Thymus (tissue), 14 donors: Measurements from ENCODE around the gene PARM1. TPM values are rescaled to one million over a fixed set of nuclear protein-coding genes. Genes with fewer than 3 reads are reported as not detected.

Experiments used
- DNase-seq, 9 donors: peaks; one replicate each; pipeline ENCODE4 v3.0.0-alpha.2; 2013; ENCODE audit warnings: low spot score in 9 of 9, low read depth in 6 of 9, missing footprints in 1 of 9
- H3K27ac ChIP-seq, 2 donors: one replicate each; pipeline ENCODE4 v1.5.1; 2013; ENCODE audit warnings: control low read depth in 1 of 2, low read depth in 1 of 2, low read length in 1 of 2, mild to moderate bottlenecking in 1 of 2, moderate library complexity in 1 of 2
- H3K27me3 ChIP-seq, 2 donors: one replicate each; pipeline ENCODE4 v1.5.1; 2013; ENCODE audit warnings: low read length in 1 of 2; ENCODE audit not compliant: control insufficient read depth in 2 of 2, insufficient read depth in 1 of 2
- H3K36me3 ChIP-seq, 2 donors: one replicate each; pipeline ENCODE4 v1.5.1; 2013; ENCODE audit warnings: low read length in 1 of 2, mild to moderate bottlenecking in 1 of 2, moderate library complexity in 1 of 2; ENCODE audit not compliant: control insufficient read depth in 2 of 2, insufficient read depth in 2 of 2
- H3K4me1 ChIP-seq, 2 donors: one replicate each; pipeline ENCODE4 v1.5.1; 2013; ENCODE audit warnings: low read length in 2 of 2; ENCODE audit not compliant: control insufficient read depth in 2 of 2, insufficient read depth in 2 of 2
- H3K4me3 ChIP-seq, 2 donors: one replicate each; pipeline ENCODE4 v1.5.1; 2013; ENCODE audit warnings: low read length in 2 of 2, control low read depth in 1 of 2, mild to moderate bottlenecking in 1 of 2
- H3K9me3 ChIP-seq, 2 donors: one replicate each; pipeline ENCODE4 v1.5.1; 2013; ENCODE audit warnings: low read length in 1 of 2, mild to moderate bottlenecking in 1 of 2; ENCODE audit not compliant: control insufficient read depth in 2 of 2, insufficient read depth in 1 of 2
- WGBS: extraction: QIAGEN DNeasy Blood & Tissue Kit; methylation state at CpG from one replicate; pipeline ENCODE4 v1.1.7; 2013; 5-methylcytosine and 5-hydroxymethylcytosine counted together
- long read RNA-seq, 10 donors: transcript quantifications; one replicate each; lab custom pipeline, GENCODE V29; 2026
- polyA plus RNA-seq: library from polyadenylated mRNA; stranded (reverse); fragments of 200-250 nt; gene quantifications from one replicate; pipeline ENCODE4 v1.2.3, GENCODE V29; 2013
- total RNA-seq: library from RNA; stranded (reverse); fragments of 120-200 nt; gene quantifications from one replicate; pipeline ENCODE4 v1.2.4, GENCODE V29; 2013
- donor health status: healthy.

Gene PARM1, protein sequence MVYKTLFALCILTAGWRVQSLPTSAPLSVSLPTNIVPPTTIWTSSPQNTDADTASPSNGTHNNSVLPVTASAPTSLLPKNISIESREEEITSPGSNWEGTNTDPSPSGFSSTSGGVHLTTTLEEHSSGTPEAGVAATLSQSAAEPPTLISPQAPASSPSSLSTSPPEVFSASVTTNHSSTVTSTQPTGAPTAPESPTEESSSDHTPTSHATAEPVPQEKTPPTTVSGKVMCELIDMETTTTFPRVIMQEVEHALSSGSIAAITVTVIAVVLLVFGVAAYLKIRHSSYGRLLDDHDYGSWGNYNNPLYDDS
- total RNA-seq, result 27.2 TPM
- 19.9 TPM for polyA plus RNA-seq
- long read RNA-seq, donor 1, result 0 reads
- long read RNA-seq, donor 2, result 0 reads
- long read RNA-seq, donor 3, full-length matches to known transcripts, result 3 of 3 reads
- long read RNA-seq, donor 3, partial matches to known transcripts, result 0 of 3 reads
- long read RNA-seq, donor 3, other reads (novel, unspliced or antisense), result 0 of 3 reads
- long read RNA-seq, donor 4, full-length matches to known transcripts, result 8 of 35 reads
- long read RNA-seq, donor 4, partial matches to known transcripts, result 27 of 35 reads
- long read RNA-seq, donor 4, other reads (novel, unspliced or antisense), result 0 of 35 reads
- long read RNA-seq, donor 5, full-length matches to known transcripts, result 30 of 51 reads
- long read RNA-seq, donor 5, partial matches to known transcripts, result 21 of 51 reads
- long read RNA-seq, donor 5, other reads (novel, unspliced or antisense), result 0 of 51 reads
- long read RNA-seq, donor 6, full-length matches to known transcripts, result 7 of 13 reads
- long read RNA-seq, donor 6, partial matches to known transcripts, result 6 of 13 reads
- long read RNA-seq, donor 6, other reads (novel, unspliced or antisense), result 0 of 13 reads
- long read RNA-seq, donor 7, full-length matches to known transcripts, result 13 of 21 reads
- long read RNA-seq, donor 7, partial matches to known transcripts, result 8 of 21 reads
- long read RNA-seq, donor 7, other reads (novel, unspliced or antisense), result 0 of 21 reads
- long read RNA-seq, donor 8, full-length matches to known transcripts, result 7 of 7 reads
- long read RNA-seq, donor 8, partial matches to known transcripts, result 0 of 7 reads
- long read RNA-seq, donor 8, other reads (novel, unspliced or antisense), result 0 of 7 reads
- long read RNA-seq, donor 9, full-length matches to known transcripts, result 9 of 9 reads
- long read RNA-seq, donor 9, partial matches to known transcripts, result 0 of 9 reads
- long read RNA-seq, donor 9, other reads (novel, unspliced or antisense), result 0 of 9 reads
- long read RNA-seq, donor 10, full-length matches to known transcripts, result 11 of 26 reads
- long read RNA-seq, donor 10, partial matches to known transcripts, result 15 of 26 reads
- long read RNA-seq, donor 10, other reads (novel, unspliced or antisense), result 0 of 26 reads

DNA sequence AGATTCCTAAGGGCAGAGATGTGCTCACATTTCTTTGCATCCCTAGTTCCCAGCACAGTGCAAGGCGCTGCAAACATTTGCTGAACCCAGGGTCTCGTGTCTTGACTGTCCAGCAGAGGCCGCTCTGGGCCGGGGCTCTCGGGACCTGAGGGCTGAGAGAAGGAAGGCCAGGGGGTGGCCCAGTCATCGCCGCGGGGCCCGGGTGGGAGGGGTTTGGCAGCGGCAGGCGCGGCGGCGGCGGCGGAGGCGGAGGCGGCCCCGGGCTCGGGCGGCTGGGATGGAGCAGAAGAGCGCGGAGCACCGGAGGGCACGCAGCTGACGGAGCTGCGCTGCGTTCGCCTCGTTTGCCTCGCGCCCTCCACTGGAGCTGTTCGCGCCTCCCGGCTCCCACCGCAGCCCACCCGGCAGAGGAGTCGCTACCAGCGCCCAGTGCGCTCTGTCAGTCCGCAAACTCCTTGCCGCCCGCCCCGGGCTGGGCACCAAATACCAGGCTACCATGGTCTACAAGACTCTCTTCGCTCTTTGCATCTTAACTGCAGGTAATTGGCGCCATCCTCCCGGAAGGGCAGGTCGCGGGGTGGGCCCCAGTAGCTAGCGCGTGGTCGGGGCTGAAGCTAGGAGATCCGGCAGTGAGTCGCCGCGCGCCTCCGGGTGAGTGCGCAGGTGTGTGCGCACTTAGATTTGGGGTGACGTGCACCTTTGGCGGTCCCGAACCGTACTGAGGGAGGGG, at the start of gene PARM1:
Gene PARM1, plus strand, starts transcription at position 285 of the 730 bp plus-strand sequence. Its CDS starts 212 bp downstream, at position 497.
- under 1% methylated on average over 64 of the region's 64 CpGs for WGBS
- H3K27ac ChIP-seq, result peak within 1 kb of the TSS in 1 of 2 donors; percentile 64

DNA sequence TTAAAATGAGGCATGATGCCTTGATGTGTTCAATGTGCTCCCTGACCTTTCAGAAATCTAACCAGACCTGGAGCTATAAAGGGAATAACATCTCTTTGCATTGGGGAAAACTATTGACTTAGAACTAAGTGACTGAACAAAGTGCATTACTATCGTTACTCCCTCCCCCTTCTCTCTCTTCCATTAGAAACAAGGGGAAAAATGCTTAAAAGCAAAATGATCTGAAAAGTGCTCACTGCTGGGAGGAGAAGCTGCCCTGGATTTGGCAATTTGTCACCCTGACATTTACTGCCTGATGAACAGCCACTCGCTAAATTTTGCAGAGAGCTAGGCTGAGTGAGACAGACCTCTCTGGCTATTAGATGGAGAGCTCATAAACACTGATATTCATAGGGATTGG, 48.6 kb upstream of the PARM1 start:
- 48% methylated on average over 2 of the region's 2 CpGs for whole genome bisulfite sequencing
- no peaks in the 10 kb centered on the region for H3K36me3 ChIP-seq
- H3K9me3 ChIP-seq, result no peaks in the 10 kb centered on the region
- no peak overlapping the region for H3K4me3 ChIP-seq
- H3K27ac ChIP-seq, result no peak overlapping the region
- H3K4me1 ChIP-seq, result no peaks in the 10 kb centered on the region
- no peaks in the 10 kb centered on the region for H3K27me3 ChIP-seq
- no peak for DNase-seq

More for the DNA sequence above, at the start of gene PARM1:
- Histone ChIP-seq H3K4me1 (peaks cover 3 to 5% of the 10 kb centered on the region in 2 donors), H3K27me3 (peaks cover 31 to 51% of the 10 kb centered on the region in 2 donors), H3K36me3 (no peaks in the 10 kb centered on the region), H3K4me3 (peak within 1 kb of the TSS; percentile 28 to 38), H3K9me3 (peaks cover 0 to 2% of the 10 kb centered on the region in 2 donors)
- peak in 3 of 9 donors; percentile 18 to 41 (median 19) for DNase-seq

DNA sequence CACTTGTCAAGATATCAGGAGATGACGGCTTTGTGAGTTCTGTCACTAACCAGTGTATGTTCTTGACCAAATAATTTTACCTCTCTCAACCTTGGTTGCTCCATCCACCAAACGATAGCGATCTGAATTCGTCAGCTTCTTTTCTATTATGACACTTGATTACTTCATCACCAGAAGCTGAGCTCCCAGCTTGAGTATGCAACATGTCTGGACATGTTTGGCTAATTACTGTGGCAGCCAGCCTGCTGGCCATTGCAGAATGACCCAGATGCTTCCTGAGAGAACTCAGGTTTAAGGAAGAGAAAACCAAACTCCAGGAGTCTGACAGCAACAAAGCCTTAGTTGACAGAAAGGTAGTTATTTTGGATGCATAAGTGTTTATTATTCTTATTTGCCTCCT, 46.4 kb upstream of the PARM1 start:
- Histone ChIP-seq H3K9me3 (no peaks in the 10 kb centered on the region), H3K4me1 (no peaks in the 10 kb centered on the region), H3K27me3 (no peaks in the 10 kb centered on the region), H3K4me3 (no peak overlapping the region), H3K27ac (no peak overlapping the region), H3K36me3 (no peaks in the 10 kb centered on the region)
- WGBS, result 92% methylated on average over 4 of the region's 4 CpGs
- peak in 1 of 9 donors; percentile 7 for DNase-seq

DNA sequence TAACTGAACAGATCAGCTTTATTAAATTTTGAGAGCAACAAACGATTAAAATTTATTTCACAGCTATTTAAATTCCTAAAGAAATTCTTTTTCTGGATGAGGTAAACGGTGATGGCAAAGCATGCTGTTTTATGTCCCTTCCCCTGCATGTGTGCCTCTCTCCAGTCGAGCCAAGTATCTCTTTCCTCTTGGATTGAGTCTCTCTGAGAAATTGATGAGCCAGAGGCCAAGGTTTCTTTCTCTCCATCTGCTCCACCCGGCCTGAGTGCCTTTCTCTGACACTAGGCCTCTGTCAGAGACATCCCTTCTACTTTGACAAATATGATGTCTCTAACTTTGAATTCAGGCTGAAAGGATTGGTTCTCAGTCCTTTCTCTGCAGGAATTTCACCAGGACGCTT, 42.6 kb upstream of the PARM1 start:
- H3K4me1 ChIP-seq, result no peaks in the 10 kb centered on the region
- no peaks in the 10 kb centered on the region for H3K27me3 ChIP-seq
- 79% methylated on average over 5 of the region's 5 CpGs for WGBS
- no peaks in the 10 kb centered on the region for H3K36me3 ChIP-seq
- no peak overlapping the region for H3K4me3 ChIP-seq
- DNase-seq, result no peak
- H3K27ac ChIP-seq, result no peak overlapping the region
- H3K9me3 ChIP-seq, result no peaks in the 10 kb centered on the region

DNA sequence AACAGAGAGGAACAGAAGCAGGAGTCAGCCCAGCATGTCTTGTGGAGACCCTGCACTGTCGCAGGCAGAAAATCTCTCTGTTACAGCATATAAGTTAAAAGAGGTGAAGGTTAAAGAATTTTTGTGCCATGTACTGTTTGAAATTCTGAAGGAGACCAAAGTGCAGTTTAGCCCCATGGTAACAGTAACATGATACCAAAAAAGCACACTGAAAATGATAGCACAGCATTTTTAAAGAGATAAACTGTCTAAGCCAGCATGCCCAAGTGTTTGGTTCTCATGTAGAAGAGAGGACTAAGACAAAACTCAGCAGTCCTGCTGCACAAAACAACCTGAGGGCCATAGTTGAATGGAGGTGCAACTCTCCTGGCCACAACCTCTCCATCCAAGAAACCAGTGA, 41.9 kb upstream of the PARM1 start:
- DNase-seq, result no peak
- Histone ChIP-seq H3K4me1 (no peaks in the 10 kb centered on the region), H3K9me3 (no peaks in the 10 kb centered on the region), H3K27ac (no peak overlapping the region), H3K36me3 (no peaks in the 10 kb centered on the region), H3K4me3 (no peak overlapping the region), H3K27me3 (no peaks in the 10 kb centered on the region)
- 97% methylated on average over 1 of the region's 1 CpG for WGBS

DNA sequence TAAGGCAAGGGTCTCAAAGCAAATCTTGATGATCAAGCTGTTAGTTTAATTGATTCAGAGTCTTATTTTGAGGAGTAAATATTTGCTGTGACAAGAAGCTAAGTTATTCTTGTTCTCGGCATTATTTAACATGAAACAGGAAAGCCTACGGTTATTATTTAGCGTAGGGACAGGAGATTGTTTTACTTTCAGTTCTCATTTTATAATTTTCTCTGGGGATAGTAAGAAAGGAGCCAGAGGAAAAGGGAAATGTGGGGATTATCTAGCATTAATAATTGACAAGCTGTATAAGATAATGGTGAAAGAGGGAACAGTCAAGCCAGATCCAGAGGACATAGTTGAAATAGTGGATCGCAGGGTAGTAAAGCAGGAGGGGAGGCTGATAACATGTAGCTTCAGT, 39.7 kb upstream of the PARM1 start:
- H3K4me3 ChIP-seq, result no peak overlapping the region
- WGBS, result 85% methylated on average over 4 of the region's 4 CpGs
- no peaks in the 10 kb centered on the region for H3K4me1 ChIP-seq
- H3K36me3 ChIP-seq, result no peaks in the 10 kb centered on the region
- no peaks in the 10 kb centered on the region for H3K9me3 ChIP-seq
- no peak for DNase-seq
- H3K27ac ChIP-seq, result no peak overlapping the region
- H3K27me3 ChIP-seq, result no peaks in the 10 kb centered on the region

DNA sequence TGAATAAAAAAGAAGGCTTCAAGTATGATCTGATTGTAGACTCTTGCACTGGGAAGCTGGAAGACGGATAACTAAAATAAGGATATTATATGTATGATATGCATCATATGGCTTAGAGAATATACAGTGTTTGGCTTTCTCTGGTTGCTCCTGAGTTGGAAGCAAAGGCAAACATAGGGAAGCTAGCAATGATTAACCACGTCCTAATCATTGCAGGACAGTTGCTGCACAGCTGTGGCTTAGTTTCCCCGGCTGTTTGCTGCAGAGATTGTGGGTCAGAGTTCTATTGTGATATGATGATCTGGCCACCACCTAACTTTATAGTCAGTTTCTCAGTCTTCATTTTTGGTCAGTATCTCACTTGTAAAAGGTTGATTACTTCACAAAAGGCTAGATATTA, 36.3 kb upstream of the PARM1 start:
- WGBS, result 87% methylated on average over 3 of the region's 3 CpGs
- no peaks in the 10 kb centered on the region for H3K27me3 ChIP-seq
- no peaks in the 10 kb centered on the region for H3K36me3 ChIP-seq
- no peak overlapping the region for H3K27ac ChIP-seq
- DNase-seq, result no peak
- no peak overlapping the region for H3K4me3 ChIP-seq
- H3K9me3 ChIP-seq, result no peaks in the 10 kb centered on the region
- no peaks in the 10 kb centered on the region for H3K4me1 ChIP-seq

DNA sequence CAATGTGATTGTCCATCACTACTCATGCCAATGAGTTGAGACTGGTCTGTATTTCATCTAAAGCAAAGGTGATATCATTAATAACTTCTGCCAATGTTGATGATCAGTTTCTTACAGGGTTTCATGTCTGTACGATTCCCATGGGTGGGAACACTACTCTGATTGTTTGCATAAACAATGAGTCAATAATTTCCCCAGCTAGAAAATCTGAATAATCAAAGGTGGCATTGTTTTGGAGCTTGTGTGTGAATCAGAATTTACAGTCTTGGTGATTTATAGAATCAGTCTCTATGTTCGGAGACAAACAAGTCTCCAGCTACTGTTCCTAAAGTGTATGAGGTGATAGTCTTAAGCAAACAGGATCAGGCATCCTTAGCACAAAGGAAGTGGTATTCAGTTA, 35.5 kb upstream of the PARM1 start:
- Histone ChIP-seq H3K9me3 (no peaks in the 10 kb centered on the region), H3K36me3 (no peaks in the 10 kb centered on the region), H3K27me3 (no peaks in the 10 kb centered on the region), H3K27ac (no peak overlapping the region), H3K4me3 (no peak overlapping the region), H3K4me1 (no peaks in the 10 kb centered on the region)
- no peak for DNase-seq
- 93% methylated on average over 2 of the region's 2 CpGs for WGBS
